Measurements from ENCODE around the gene DCAF10.
"Not testable (repeated sequence)": the region's sequence is repeated elsewhere in the genome, so short reads cannot be mapped to it uniquely, and the experiment has no call there.

The DCAF10 gene

GRCh38 chr9:37908698-37909186 is 108.1 kb downstream of the DCAF10 start:
- DNase-seq (ENCODE audit: low spot score), result no peak

GRCh38 chr9:37909326-37909725 is 108.7 kb downstream of the DCAF10 start:
- no peak for DNase-seq (ENCODE audit: low spot score)

- not testable (repeated sequence) for DNase-seq (ENCODE audit: low spot score)
Measured at GRCh38 chr9:37909836-37910235, 109.2 kb downstream of the DCAF10 start.

- DNase-seq (ENCODE audit: low spot score), result no peak
Measured at GRCh38 chr9:37910271-37910670, 109.7 kb downstream of the DCAF10 start.

GRCh38 chr9:37911271-37911681 is 110.7 kb downstream of the DCAF10 start:
- DNase-seq (ENCODE audit: low spot score), result no peak

- peak; percentile 80 for DNase-seq (ENCODE audit: low spot score)
Measured at GRCh38 chr9:37913480-37914153, 113.0 kb downstream of the DCAF10 start.

GRCh38 chr9:37914154-37914551 is 113.6 kb downstream of the DCAF10 start:
- DNase-seq (ENCODE audit: low spot score), result no peak

- DNase-seq (ENCODE audit: low spot score), result no peak
Measured at GRCh38 chr9:37914701-37915358, 114.2 kb downstream of the DCAF10 start.

GRCh38 chr9:37915911-37916470 is 115.4 kb downstream of the DCAF10 start:
- no peak for DNase-seq (ENCODE audit: low spot score)

- no peak for DNase-seq (ENCODE audit: low spot score)
Measured at GRCh38 chr9:37916471-37917312, 116.1 kb downstream of the DCAF10 start.

All from germinal center (tissue), 1 donor.